ENCODE results near the gene CD38. TPM values are rescaled to one million over a fixed set of nuclear protein-coding genes. Genes with fewer than 3 reads are reported as not detected.
"Not testable (repeated sequence)": the region's sequence is repeated elsewhere in the genome, so short reads cannot be mapped to it uniquely, and the experiment has no call there.

CD38 gene
- total RNA-seq, 2 donors from 2014 or later = 0.78 to 2.6 TPM

GRCh38 chr4:15758294-15758693, 19.8 kb upstream of the CD38 start:
- TF ChIP-seq CTCF (IDR thresholded peaks at IDR 0.05) = no peak
- TF ChIP-seq POLR2A (IDR thresholded peaks at IDR 0.05) = no peak
- DNase-seq (no peak), ATAC-seq (no peak)
- H3K36me3 ChIP-seq (replicated peaks in 1 of 2; ENCODE audit: insufficient read depth in 1 of 2, low read depth in 2 of 2) = no peaks in the 10 kb centered on the region
- H3K4me3 ChIP-seq = no peak overlapping the region
- H3K9me3 ChIP-seq = no peaks in the 10 kb centered on the region
- no peak overlapping the region for H3K27ac ChIP-seq
- intact Hi-C loops (cut with DNase I) = no loop called here
- WGBS, 2 donors = 74 to 82% methylated on average over 4 of the region's 4 CpGs
- no peaks in the 10 kb centered on the region for H3K27me3 ChIP-seq
- no peaks in the 10 kb centered on the region for H3K4me1 ChIP-seq

- H3K9me3 ChIP-seq; H3K27ac ChIP-seq; H3K4me3 ChIP-seq; H3K27me3 ChIP-seq; H3K36me3 ChIP-seq (replicated peaks in 1 of 2; ENCODE audit: insufficient read depth in 1 of 2, low read depth in 2 of 2); H3K4me1 ChIP-seq; intact Hi-C loops (cut with DNase I); ATAC-seq; DNase-seq: not testable (repeated sequence)
Measured at GRCh38 chr4:15762460-15762859, 15.7 kb upstream of the CD38 start.

DNA sequence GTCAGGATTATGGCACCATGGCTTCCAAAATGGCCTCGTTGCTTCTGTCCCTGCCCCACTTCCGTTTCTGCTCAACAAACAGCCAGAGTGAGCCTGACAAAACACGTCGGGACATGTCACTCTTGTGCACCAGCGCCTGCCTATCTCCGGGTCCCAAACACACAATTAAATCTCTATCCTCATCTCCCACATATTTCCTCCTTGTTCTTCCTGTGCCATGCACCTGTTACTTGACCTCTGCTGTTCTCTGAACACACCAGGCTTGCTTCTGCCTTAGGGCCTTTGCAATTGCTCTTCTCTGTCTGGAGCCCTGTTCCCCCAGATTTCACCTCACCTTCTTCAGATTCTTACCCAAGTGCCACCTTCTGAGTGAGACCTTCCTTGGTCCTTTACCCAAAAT, 12.7 kb upstream of the CD38 start:
- Histone ChIP-seq H3K27me3 (no peaks in the 10 kb centered on the region), H3K27ac (no peak overlapping the region), H3K9me3 (no peaks in the 10 kb centered on the region), H3K36me3 (replicated peaks in 1 of 2; ENCODE audit: insufficient read depth in 1 of 2, low read depth in 2 of 2) (no peaks in the 10 kb centered on the region), H3K4me3 (no peak overlapping the region), H3K4me1 (no peaks in the 10 kb centered on the region)
- no peak for DNase-seq
- intact Hi-C loops (cut with DNase I) = no loop called here
- no peak for ATAC-seq
- no peak for TF ChIP-seq CTCF (IDR thresholded peaks at IDR 0.05)
- TF ChIP-seq POLR2A (IDR thresholded peaks at IDR 0.05) = no peak
- 49 to 57% methylated on average over 6 of the region's 6 CpGs for WGBS, 2 donors

GRCh38 chr4:15765910-15766697, 12.0 kb upstream of the CD38 start:
- intact Hi-C loops (cut with DNase I) = no loop called here
- ATAC-seq (no peak), DNase-seq (no peak)
- TF ChIP-seq CTCF (IDR thresholded peaks at IDR 0.05) (no peak), POLR2A (IDR thresholded peaks at IDR 0.05) (no peak)
- H3K27ac ChIP-seq = no peak overlapping the region
- H3K27me3 ChIP-seq = no peaks in the 10 kb centered on the region
- 41% methylated on average over 6 of the region's 6 CpGs for WGBS, 2 donors
- no peaks in the 10 kb centered on the region for H3K4me1 ChIP-seq
- no peaks in the 10 kb centered on the region for H3K9me3 ChIP-seq
- no peak overlapping the region for H3K4me3 ChIP-seq
- no peaks in the 10 kb centered on the region for H3K36me3 ChIP-seq (replicated peaks in 1 of 2; ENCODE audit: insufficient read depth in 1 of 2, low read depth in 2 of 2)

- no peak for ATAC-seq
- H3K4me3 ChIP-seq = no peak overlapping the region
- H3K27ac ChIP-seq = no peak overlapping the region
- no peaks in the 10 kb centered on the region for H3K4me1 ChIP-seq
- WGBS, 2 donors = 57 to 65% methylated on average over 8 of the region's 8 CpGs
- H3K36me3 ChIP-seq (replicated peaks in 1 of 2; ENCODE audit: insufficient read depth in 1 of 2, low read depth in 2 of 2) = no peaks in the 10 kb centered on the region
- DNase-seq = no peak
- no peaks in the 10 kb centered on the region for H3K27me3 ChIP-seq
- no peak for TF ChIP-seq CTCF (IDR thresholded peaks at IDR 0.05)
- TF ChIP-seq POLR2A (IDR thresholded peaks at IDR 0.05) = no peak
- intact Hi-C loops (cut with DNase I) = no loop called here
- H3K9me3 ChIP-seq = no peaks in the 10 kb centered on the region
Measured at GRCh38 chr4:15766821-15767220, 11.3 kb upstream of the CD38 start.

Measured in body of pancreas (tissue), 4 donors.